H1 (cell line): ENCODE results near the gene SPTB. TPM values are rescaled to one million over a fixed set of nuclear protein-coding genes. Genes with fewer than 3 reads are reported as not detected.

ENCODE experiments used
- EGR1 ChIP-seq: IDR thresholded peaks from 2 replicates; pipeline ENCODE4 v1.6.1; 2011; ENCODE audit warnings: low read depth, low read length, borderline replicate concordance
- EZH2 ChIP-seq: fragments of 200-600 bp; sonication (generic); IDR thresholded peaks from 2 replicates; pipeline ENCODE4 v1.7.1; 2012; ENCODE audit warnings: low read depth, mild to moderate bottlenecking, moderate library complexity, low read length, inconsistent platforms; ENCODE audit not compliant: severe bottlenecking
- RAD21 ChIP-seq, 2 experiments: IDR thresholded peaks in 1 of 2; conservative IDR thresholded peaks in 1 of 2; 2 replicates each; pipeline ENCODE4 v1.6.1; 2011; ENCODE audit warnings: low read depth in 2 of 2, low read length in 2 of 2, improper control_type of control experiment in 1 of 2, inconsistent platforms in 1 of 2, mild to moderate bottlenecking in 1 of 2, moderate library complexity in 1 of 2
- SUZ12 ChIP-seq: fragments of 200-600 bp; sonication (generic); IDR thresholded peaks from 2 replicates; pipeline ENCODE4 v1.6.1; 2012; ENCODE audit warnings: mild to moderate bottlenecking, inconsistent platforms, low read length, moderate library complexity, mixed read lengths
- polyA plus RNA-seq, 7 experiments: library from polyadenylated mRNA; depleted of rRNA in 3 of 7; stranded (reverse) in 5 of 7; unstranded in 2 of 7; fragments of >200 nt in 5 of 7; fragments of 200-250 nt in 2 of 7; gene quantifications; 1 replicate in 5 of 7; 2 replicates in 1 of 7; 4 replicates in 1 of 7; pipeline versions ENCODE4 v1.2.1 to v1.2.3, GENCODE V29; 2011 to 2013; ENCODE audit warnings: missing spikeins in 2 of 7, mixed read lengths in 2 of 7
- total RNA-seq: library from RNA; stranded (reverse); fragmentation: NEBNext Ultra II Directional; extraction: Animal tissue kit (Norgen Biotek cat#: 25700); gene quantifications from 2 replicates; pipeline ENCODE4 v1.2.1, GENCODE V29; 2021

The SPTB gene
- total and polyA plus RNA-seq, 2 of the 8 experiments (the other 6 are each of a cell fraction or from before 2014, with no cell fraction given), result 0.30 to 2.4 TPM

- no peak for TF ChIP-seq EGR1
- TF ChIP-seq RAD21 (IDR thresholded peaks at IDR 0.05 in 1 of 2, conservative IDR thresholded peaks at IDR 0.05 in 1 of 2; ENCODE audit: low read depth in 2 of 2, low read length in 2 of 2), result no peak
- no peak for TF ChIP-seq SUZ12
- no peak for TF ChIP-seq EZH2
These were observed 142.1 kb downstream of the SPTB start (continued) for GRCh38 chr14:64737391-64738280.
